Activated CD8-positive, alpha-beta memory T cell treated with anti-CD3 and anti-CD28 coated beads, Interleukin-2, amount 50 U/mL, for 48 hours (primary cell): ENCODE measurements around the gene ST6GALNAC2.

Experiments used
- DNase-seq: peaks from one replicate; pipeline ENCODE4 v3.0.0-alpha.2; 2020

ST6GALNAC2 gene

DNA sequence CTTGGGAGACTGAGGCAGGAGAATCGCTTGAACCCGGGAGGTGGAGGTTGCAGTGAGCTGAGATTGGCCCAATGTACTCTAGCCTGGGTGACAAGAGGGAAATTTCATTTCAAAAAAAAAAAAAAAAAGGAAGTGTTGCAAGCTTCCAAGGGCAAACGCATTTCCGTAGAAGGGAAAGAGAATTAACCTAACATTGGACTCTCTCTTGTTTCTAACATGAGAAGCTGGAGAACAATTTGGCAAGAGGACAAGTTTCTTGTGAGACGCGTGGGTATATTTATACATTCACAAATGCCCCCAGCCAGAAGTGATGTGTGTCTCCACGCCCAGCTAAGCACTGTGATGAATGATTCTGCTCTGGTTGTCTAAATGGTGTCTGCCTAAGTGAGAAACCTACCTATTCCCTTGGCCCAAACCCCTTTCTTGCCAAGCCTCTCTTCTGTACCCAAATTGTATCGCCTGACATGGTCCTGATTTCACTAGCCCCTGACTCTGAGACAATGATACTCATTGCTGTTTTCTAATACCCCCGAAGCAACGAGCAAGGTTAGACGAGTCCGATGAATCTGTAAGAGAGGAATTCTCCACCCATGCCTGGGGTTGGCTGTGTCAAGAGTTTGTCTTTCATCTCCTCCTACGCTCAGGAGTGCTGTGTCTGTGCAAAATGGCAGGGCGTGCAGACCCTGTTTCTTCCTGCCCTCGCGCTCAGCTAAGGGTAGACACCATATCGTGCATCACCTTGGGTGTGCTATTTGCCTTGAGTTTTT, 14.2 kb upstream of the ST6GALNAC2 start:
- DNase-seq = no peak

DNA sequence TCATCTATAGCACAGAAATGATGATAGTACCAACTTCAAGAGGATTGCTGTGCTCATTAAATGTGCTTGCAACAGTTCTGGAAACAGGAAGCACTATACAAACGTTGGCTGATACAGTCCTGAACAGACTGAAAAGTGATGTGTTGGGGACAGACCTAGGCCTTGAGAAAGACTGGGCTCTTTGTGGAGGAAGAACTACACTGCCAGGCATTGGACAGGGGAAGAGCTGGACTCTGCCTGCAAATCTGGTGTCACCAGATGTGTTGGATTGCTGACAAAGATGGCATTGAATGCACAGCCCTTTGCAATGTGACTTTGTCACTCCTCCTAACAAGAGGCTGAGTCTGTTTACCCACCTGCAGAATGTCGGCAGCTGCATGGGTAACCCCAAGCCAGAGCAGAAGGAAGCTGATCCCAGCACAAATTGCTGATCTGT, 12.4 kb upstream of the ST6GALNAC2 start:
- no peak for DNase-seq

DNA sequence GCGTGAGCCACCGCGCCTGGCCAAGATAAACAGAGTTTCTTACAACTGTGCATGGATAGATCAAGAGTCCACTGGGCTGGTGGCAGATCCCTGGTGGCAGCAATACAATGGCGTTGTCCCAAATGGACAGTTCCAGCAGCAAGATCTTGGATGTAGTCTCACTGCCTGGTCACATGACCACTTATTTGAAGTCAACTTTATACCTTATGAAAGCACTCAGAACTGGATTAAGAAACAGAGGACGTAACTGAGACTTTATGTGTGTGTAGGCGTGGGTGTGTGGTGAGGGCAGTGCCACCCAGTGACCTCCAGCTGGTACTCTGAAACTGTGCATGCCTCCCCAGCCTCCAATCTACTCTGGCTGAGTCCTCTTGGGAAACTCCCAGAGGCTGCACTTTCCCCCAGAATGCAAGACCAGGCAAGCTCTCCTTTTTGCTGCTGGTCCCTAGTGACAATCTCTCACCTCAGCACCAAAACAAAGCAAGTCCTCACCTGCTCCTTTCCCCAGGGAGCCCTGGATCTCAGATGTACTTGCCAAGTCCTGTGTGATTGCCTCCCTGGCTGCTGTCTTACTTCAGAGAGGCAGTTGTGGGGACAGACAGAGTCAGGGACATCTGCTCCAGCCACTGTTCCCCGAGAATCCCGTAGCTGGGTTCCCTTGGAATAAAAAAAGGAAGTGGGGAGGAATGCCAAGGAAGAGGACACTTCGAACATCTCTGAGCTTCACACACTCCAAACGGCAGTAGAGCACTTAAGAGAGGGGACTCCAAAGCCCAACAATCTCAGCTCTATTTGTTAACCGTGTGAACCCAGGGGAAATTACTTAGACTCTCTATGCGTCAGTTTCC, 11.7 kb upstream of the ST6GALNAC2 start:
- DNase-seq = no peak

- no peak for DNase-seq
Measured at GRCh38 chr17:76594690-76595089, 9.0 kb upstream of the ST6GALNAC2 start.

- no peak for DNase-seq
Measured at GRCh38 chr17:76593959-76594358, 8.3 kb upstream of the ST6GALNAC2 start.

DNA sequence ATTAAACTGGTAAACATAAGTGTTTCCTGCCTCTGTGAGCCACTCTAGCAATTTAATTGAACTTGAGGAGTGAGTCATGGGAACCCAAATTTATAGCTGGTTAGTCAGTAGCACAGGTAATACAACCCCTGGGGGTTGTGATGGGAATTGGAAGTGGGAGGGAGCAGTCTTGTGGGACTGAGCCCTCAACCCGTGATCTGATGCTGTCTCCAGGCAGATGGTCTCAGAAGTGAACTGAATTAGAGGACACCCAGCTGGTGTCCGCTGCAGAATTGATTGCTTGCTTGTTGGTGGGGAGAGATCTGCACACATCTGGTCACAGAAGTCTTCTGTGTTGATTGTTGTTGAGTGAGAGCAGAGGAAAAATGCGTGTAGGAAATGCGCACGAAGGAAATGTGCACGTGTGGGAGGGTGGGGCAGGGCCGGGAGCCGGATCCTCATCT, 7.7 kb upstream of the ST6GALNAC2 start:
- no peak for DNase-seq

DNA sequence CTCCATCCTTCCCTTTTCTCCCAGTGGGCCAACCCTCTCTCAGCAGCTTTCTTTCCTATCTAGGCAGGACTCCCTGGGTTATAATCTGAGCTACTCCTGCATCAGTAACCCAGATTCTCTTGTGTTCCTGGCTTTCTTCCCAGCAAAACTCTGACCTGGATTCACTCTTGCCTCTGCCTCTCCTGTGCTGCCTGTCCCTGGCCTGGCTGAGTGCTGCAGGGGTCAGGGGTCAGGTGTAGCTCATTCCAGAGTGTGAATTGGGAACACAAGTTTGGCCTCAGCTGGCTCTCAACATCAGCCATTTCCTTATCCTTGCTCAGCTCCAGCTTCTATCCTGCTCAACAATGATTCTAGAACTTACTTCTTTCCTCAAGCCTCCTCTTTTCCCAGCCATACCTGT, 2.5 kb upstream of the ST6GALNAC2 start:
- DNase-seq = no peak

DNA sequence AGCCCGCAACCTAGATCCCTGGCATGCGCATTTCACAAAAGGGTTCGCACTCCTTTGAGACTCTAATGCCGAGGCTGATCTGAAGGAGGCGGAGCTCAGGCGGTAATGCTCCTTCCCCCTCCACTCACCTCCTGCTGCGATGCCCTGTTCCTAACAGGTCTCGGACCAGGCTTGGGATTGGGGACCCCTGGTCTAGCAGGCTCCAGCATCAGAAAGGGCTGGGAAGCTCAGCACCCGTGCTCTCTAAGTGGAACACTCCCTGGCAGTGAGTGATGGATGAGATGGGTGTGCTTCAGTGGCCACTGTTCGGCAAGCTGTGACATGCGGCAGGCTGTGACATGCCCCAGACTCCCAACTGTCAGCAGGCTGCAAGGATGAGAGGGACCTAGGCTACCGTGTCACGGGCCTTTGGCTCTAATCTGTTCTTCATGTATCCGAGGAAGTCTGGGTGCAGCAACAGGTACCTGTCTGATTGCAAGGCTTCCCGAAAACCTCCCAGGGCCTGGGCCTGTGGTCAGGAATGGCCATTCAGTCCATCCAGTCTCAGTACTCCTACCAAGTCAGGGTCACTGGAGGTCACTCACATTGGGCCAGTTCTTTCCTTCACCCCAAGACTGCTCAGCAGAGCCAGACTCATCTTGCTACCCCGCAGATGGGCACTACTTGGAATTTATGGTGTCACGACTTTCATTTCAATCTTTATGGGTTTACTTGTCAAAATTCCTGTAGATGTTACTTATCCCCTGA, 1.3 kb upstream of the ST6GALNAC2 start:
- DNase-seq = no peak

DNA sequence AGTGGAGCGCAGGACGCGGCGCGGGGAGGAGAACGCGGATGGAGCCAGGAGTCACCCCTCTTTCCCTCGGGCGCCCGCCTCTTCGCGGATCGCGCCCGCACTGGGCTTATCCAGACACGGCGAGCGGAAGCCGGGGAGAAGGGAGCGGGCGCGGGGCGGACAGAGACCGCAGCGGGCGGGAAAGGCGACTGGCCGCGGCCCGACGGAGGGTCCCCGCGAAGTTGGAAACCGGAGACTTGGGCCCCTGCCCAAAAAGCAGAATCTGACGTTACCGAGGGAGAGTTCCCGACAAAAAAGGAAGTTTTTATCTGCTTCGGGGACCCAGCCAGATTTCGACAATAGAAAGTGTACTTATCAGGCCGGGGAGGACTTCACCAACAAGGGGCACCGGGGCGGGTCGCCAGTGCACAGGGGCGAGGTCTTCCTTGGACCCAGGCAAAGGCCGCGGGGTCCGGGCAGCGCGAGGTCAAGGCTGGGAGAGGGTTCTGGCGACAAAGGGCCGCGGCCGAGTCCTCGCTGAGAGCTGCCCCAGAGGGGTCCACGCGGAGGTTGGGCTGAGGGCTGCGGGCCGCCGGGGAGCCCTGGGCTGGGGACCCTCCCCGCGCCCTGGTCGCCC, 519 bp downstream of the ST6GALNAC2 start:
- peak; percentile 63 for DNase-seq

GRCh38 chr17:76584427-76585032, 1.1 kb downstream of the ST6GALNAC2 start:
- DNase-seq = no peak

- DNase-seq = no peak
Measured at GRCh38 chr17:76582660-76583059, 3.0 kb downstream of the ST6GALNAC2 start.

DNA sequence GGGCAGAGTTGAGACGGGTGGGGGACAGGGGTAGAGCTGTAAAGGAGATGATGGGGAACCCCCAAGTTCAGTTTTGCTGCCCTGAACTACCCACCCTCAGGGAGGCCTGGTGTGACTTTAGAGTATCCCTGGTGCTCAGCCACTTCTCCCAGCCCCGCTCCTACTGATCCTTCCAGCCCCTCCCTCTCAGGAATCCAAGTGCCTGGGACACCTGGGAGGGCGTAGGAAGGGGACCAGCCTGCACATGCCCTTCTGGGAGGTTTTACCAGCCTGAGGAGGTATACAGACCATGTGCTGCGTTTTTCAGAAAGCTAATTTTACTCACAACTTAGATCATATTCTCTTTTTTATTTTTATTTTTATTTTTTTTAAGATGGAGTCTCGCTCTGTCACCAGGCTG, 4.1 kb downstream of the ST6GALNAC2 start:
- no peak for DNase-seq

DNA sequence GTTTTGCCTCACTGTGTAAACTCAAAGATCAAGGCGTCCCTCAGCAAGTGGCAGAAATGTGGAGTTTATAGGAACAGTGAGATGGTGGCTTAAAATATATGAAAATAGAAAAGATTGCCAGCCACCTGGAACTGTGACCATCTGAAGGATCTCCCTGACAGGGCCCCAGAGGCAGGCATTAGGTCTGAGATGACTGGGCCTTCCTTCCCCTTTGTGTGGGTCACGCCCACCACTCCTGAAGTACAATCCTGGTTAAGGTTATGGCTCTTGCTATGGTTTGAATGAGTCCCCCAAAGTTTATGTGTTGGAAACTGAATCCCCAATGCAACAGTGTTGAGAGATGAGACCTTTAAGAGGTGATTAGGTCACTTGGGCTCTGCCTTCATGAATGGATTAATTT, 6.4 kb downstream of the ST6GALNAC2 start:
- no peak for DNase-seq

DNA sequence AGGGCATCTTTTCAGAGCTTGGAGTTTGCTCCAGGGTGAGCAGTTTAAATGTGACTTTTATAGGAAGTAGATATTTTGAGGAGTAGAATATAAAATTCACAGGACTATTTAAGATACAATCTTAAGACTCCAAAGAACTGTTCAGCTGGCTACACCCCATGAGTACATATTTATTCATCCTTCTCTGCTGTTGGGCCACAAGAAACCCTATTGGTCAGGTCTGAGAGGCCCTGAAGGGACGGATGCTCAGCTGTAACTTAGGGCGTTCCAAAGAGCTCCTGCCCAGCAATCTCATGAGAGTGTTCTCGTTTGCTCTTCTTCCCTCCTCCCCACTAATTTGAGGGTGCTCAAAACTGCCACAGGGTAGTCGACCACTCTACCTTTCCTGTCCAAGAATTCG, 7.3 kb downstream of the ST6GALNAC2 start:
- no peak for DNase-seq

DNA sequence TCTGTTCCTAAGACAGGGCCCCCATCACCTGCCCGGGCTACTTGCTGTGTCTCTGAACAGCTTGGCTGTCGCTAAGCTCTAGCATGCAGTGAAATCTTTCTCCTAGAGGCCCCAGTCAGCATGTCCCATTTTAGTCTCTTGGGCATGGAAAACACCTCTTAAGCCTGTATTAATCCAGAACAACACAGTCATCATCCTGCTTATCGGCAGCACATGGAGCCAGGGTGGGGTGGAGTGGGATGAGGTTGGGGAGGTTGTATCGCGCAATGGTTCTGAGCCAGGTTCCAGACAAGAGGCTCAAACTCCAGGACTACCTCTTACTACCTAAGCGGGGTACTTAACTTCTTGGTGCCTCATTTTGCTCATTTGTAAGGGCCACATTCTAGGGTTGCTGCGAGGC, 7.8 kb downstream of the ST6GALNAC2 start:
- no peak for DNase-seq

- DNase-seq = no peak
Measured at GRCh38 chr17:76576189-76576588, 9.5 kb downstream of the ST6GALNAC2 start.

DNA sequence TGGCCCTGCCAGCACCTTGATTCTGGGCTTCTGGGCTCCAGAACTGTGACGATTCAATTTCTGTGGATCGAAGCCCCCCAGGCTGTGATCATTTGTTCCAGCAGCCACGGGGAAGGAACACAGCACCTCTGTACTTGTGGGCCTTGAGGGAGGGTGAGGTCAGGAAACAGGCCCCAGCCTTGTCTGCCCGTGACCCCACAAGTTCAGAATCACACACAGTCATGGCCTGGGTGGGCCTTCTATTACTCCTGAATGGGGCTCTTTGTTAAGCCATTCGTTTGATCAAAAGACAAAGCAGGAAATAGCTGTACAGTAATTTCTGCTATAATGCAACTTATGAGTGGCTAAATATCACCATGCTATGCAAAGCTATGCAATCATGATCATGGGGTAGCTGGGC, 10.1 kb downstream of the ST6GALNAC2 start:
- no peak for DNase-seq

DNA sequence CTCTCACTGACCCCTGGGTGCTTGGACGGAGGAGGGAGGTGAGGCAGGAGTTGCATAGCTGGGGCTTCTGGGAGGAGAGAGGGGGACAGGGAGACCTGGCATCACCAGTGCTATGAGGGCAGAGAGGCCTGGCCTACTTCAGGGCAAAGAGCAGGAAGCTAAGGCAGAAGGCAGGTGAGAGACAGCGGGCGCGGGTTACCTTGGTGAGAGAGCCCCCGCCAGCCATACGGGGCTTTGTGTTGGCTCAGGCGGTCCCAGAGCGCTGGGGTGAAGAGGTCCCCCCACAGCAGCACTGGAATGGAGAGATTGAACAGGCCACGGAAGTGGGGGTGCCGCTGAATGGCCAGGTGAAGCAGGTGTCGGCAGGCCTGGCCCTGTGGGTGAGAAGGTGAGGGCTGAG, 11.5 kb downstream of the ST6GALNAC2 start:
- no peak for DNase-seq

DNA sequence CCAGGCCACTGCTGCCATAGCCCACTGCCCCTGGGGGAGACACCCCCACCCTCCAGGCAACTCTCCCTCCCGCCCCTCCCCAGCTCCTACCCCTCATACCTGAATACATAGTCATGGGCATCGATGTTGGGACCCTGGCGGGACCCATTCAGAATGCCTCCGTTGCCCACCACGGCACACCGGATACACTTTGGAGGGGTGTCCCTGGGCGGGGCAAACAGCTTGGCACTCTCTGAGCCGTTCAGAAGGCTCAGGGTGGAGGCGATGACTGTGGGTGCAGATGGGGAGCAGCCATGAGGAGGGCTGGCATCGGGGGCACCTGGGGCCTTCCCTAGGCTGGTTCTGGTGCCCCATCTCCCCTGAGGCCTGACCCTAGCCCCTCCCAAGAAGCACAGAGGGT, 12.6 kb downstream of the ST6GALNAC2 start:
- no peak for DNase-seq

DNA sequence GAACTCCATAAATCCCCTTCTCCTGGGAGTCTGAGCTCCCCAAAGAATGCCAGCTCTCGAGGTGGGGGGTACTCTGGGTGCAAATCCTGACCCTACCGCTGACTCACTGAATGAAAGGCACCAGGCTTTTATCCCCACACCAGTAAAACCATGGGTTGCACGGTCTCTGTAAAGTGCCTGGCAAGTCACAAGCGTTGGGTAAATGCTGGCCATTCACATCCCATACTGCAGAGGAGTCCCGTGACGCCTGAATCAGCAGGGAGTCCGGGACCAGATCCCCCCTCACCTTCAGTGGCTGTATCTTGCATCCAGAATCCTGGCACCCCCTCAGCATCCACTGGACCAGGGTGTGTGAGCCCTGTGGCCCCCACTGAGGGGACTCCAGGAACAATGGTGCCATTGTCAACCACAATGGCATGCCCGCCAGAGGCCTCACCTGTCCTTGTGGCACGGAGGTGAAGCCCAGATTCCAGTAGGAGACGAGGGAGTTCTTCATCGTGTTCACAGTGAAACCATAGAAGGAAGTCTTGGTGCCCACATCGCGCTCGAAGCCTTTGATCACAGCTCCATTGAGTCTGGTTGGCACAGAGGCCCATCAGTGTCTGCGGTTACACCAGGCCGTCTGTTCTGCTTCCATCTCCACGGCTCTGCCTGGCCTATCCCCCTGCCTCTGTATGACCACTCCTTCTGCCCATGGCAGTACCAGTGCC, 13.3 kb downstream of the ST6GALNAC2 start:
- DNase-seq = no peak

DNA sequence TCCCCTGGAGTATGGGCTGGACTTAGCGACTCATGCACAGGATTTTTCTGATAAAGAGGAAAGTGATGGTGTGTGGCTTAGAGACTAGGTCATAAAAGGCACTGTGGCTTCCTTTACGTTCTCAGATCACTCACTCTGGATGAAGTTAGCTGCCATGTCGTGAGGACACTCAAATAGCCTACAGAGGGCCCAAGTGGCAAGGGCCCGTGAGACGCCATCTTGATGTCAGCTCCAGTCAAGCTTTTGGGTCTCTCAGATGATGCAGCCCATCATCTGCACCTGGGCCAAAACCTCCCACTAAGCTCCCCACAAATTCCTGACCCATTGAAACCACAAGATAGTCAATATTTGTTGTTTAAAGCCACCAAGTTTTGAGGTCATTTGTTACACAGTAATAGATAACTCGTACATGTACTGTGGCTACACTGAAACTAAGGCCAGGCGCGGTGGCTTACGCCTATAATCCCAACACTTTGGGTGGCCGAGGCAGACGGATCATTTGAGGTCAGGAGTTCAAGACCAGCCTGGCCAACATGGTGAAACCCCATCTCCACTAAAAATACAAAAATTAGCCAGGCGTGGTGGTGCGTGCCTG, 14.7 kb downstream of the ST6GALNAC2 start:
- DNase-seq = no peak
